Activated CD4-positive, CD25-positive, alpha-beta regulatory T cell treated with anti-CD3 and anti-CD28 coated beads, Interleukin-2, amount 50 U/mL, for 16 hours (primary cell): Measurements from ENCODE around the gene CERK.
"Not testable (repeated sequence)": the region's sequence is repeated elsewhere in the genome, so short reads cannot be mapped to it uniquely, and the experiment has no call there.

Experiments
- DNase-seq: peaks from one replicate; pipeline ENCODE4 v3.0.0-alpha.2; 2020; ENCODE audit warnings: low read depth, low spot score

CERK gene, protein sequence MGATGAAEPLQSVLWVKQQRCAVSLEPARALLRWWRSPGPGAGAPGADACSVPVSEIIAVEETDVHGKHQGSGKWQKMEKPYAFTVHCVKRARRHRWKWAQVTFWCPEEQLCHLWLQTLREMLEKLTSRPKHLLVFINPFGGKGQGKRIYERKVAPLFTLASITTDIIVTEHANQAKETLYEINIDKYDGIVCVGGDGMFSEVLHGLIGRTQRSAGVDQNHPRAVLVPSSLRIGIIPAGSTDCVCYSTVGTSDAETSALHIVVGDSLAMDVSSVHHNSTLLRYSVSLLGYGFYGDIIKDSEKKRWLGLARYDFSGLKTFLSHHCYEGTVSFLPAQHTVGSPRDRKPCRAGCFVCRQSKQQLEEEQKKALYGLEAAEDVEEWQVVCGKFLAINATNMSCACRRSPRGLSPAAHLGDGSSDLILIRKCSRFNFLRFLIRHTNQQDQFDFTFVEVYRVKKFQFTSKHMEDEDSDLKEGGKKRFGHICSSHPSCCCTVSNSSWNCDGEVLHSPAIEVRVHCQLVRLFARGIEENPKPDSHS

DNA sequence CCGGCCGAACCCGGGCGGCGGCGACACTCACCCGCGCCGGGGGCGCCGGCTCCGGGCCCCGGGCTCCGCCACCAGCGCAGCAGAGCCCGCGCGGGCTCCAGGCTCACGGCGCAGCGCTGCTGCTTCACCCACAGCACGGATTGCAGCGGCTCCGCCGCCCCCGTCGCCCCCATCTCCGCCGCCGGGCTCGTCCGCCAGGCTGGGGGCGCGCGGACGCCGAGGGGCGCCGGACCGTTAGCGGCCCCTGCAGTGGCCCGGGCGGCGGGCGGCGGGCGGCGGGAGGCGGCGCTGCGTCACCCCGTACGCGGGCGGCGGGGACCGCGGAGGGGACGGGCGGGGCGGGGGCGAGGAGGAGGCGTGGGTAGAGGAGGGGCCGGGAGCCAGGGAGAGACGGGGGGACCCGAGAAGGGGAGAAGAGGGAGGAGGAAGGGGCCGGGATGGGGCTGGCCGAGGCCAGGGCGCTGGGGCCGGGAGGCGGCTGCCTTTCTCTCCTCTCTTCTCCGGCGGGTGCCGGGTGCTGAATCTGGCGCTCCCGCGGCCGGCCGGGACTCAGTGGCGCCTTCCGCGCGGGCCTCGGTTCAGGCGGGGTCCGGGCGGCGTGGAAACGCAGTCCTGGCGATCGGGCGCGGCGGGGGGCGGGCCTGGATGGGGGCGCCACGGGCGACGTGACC, at the start of gene CERK:
Gene CERK, minus strand, starts transcription at position 277 of the 671 bp plus-strand sequence. Its CDS starts 104 bp downstream, at position 173.
- DNase-seq, result peak; percentile 36

DNA sequence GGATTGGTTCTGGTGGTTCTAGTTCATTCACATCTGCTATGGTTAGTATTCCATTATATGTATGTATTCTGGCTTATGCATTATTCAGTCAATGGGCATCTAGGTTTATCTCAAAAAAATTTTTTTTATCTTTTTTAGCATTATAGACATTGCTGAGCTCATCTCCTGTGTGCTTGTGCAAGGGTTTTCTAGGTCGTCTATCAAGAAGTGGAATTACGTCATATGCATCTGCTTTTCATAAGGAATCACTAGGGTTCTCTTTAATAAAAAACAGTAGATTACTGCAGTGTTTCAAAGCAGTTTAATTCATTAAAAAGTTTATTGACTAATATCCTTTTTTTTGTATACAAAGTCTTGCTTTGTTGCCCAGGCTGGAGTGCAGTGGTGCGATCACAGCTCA, 45.7 kb upstream of the CERK start:
- DNase-seq, result no peak

DNA sequence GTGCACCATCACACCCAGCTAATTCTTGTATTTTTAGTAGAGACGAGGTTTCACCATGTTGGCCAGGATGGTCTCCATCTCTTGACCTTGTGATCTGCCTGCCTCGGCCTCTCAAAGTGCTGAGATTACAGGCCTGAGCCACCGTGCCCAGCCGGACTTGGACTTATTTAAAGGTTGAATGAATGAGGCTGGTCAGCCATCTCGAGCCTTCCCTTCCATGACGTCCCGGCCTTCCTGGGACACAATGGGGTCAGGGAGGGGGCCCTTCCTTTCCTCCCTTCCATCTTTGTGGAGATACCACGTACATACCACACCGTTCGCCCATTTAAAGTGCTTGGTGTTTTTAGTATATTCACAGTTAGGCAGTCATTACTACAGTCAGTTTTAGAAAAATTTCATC, 44.1 kb upstream of the CERK start:
- DNase-seq, result not testable (repeated sequence)

DNA sequence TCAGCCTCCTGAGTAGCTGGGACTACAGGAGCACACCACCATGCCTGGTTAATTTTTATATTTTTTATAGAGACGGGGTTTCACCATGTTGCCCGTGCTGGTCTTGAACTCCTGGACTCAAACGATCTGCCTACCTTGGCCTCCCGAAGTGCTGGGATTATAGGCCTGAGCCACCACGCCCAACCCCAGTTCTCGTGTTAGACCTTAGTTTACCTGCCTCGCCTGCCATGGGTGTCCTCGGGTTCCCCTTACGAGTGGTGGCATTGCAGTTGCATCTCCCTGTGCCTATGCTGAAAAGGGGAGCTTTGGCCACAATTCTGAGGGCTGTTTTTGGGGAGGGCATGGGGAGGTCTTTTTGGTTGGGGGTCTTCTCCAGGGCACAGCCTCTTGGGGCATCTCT, 43.2 kb upstream of the CERK start:
- DNase-seq, result no peak

DNA sequence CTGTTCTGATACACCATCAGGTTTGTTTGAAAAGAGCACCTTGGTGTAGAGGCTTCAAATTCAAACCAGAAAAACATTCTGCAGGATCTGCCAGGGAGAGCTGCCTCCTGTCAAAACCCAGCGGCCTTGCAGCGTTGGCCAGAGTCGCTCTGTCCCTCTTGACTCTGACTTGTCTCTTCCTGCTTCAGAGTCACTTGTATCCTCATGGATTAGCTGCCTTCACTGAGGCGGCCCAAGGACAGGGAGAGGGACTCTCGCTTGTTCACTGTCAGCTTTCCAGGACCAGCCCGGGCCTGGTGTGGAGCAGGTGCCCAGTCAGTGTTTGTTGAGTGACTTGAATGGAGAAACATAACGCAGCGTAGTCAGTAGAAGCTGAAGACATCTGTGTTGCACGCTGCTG, 42.4 kb upstream of the CERK start:
- no peak for DNase-seq

DNA sequence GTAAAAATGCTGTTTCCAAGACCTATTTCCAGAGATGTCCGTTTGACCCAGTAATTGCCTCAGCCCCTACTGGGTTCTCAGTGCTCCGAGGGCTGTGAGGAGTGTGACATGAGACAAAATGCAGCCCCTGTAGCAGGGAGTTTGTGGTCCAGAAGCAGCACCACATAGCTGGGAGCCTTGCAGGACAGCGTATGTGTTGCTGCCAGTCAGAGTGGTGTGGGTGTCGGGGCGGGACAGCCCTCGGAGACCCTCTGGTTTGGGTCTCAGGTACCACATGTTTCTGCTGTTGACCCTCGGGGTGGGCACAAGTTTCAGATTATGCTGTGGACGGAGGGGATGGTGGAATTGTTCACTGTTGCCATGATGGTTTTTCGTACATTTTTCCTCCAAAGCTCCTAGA, 41.6 kb upstream of the CERK start:
- no peak for DNase-seq

DNA sequence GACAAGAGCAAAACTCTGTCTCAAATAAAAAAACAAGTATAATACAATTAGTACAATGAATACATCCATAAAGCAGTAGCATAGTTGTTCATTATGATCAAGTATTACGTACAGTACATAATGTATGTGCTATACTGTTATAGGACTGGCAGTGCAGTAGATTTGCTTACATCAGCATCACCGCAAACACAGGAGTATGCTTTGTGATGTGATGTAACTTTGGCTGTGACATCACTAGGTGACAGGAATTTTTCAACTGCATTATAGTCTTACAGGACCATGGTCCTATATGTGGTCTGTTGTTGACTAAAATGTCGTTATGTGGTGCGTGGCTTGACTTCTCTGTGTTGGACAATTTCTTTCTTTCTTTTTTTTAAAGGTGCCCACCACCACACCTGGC, 41.0 kb upstream of the CERK start:
- no peak for DNase-seq

DNA sequence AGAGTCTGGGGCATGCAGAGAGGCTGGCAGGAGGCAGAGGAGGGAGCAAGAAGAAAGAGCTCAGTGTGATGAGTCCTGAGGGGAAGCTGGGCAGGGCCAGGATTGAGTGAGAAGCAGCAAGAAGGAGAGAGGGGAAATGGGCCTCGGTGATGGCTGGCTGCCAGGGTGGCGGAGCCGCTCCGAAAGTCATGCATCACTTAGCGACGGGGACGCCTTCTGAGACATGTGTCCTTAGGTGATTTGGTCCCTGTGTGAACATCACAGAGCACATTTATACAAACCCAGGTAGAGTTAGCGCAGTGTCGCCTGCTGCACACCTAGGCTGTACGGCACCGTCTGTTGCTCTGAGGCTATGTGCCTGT, 39.5 kb upstream of the CERK start:
- DNase-seq, result no peak

DNA sequence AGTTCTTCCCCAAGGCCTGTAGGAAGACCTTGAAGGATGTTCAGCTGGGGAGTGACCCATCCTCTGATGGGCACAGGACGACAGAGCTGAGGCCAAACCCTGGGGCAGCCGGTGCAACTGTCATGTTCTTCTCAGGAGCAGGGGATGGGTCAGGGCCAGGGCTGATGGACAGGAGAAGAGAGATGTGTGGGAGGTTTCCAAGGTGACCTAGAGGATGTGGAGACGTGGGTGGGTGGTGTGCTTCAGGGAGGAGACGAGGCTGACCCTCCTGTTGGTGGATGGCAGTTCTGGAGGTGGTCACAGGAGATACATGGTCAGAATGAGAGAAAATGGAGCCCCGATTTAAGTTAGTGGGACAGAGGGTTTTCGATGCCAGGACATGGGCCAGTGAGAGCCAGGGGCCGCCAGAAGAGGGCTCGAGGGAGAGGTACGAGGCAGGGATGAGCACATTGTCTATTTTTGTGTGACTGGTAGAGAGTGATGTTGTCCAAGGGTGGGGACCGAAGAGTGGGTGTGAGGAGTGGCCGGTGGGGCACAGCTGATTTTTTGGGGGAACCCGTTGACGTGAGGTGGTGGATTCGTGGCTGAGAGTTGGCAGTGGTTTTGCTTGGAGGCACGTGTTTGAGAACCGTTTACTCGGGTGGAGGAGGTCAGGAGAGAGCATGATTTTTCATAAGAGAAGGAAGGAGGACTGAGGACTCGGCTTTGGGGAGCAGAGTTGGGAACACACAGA, 39.0 kb upstream of the CERK start:
- no peak for DNase-seq

DNA sequence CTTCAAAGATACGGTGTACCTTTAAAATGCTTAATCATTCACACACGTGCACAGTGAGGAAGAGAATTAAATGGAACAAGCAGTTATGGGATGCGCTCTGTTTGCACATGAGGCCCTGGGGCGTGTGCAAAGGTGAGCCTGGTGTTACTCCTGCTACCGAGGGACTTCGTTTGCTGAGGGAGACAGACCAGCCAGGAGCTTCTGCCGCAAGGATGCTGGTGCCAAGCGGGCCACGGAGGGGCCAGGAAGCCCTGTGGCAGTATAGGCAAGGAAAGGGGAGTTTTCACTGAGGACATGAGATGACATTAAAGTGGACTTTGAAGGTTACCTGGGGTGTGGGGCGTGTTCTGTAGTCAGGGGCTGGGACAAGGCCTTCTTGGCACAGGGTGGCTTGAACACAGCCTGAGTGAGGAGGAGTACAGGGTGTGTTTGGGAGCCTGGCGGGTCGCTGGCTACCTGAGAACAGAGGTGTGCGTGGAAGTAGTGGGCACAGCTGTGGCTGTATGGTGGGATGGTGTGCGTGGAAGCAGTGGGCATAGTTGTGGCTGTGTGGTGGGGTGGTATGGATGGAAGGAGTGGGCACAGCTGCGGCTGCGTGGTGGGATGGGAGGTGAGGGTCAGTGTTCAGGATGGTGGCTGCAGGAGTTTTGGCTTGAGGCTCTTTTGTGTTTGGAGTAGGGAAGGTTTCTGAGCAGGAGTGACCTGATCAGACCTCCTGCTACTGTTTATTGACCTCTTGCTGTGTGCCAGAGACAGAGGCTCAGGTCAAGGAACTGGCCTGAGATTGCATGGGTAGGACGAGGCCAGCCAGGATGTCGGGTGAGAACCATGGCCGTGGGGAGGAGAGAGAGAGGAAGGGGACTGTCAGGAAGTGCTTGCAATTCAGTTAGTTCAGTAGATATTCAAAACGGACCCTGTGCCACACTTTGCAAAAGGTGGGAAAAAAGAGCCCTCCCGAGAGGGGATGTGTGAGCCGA, 38.1 kb upstream of the CERK start:
- no peak for DNase-seq

DNA sequence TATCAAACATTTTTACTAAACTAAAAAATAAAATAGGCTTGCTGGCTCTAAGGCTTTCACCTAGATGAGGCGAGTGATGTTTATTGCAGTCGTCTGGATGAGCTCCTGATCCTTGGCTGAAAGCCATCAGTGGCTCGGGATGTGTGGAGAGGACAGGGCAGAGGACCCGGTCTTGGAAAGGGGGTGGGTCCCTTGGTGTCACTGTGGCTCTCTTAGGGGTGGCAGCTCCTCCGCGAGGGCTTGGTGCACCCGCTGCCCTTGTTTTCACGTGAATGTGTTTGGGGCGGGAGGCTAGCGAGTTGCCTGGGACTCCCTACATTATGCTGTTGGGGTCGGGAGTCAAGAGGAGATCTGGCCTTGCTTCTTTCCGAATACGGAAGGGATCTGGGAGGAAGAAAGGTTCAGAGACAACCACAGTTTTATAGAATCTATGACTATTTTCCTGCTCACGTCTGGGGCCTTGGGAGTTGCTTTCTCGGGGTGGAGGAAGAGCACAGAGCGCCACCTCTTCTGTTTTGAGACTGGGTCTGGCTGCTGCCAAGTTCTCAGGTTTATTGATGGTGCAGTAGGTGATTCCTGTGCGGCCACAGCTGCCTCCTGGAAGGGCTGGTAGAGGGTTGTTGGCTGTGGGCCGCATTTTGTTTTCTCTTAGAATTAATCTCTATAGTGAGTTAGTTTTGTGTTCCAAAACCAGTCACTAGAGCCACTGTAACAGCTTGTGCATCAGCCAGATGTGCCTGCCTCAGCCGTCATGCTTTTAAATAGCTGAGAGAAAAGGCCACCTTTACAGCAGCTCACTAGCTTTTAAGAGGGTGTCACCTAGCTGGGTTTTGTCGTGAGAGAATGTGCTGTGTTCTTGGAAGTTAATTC, 37.2 kb upstream of the CERK start:
- DNase-seq, result no peak

DNA sequence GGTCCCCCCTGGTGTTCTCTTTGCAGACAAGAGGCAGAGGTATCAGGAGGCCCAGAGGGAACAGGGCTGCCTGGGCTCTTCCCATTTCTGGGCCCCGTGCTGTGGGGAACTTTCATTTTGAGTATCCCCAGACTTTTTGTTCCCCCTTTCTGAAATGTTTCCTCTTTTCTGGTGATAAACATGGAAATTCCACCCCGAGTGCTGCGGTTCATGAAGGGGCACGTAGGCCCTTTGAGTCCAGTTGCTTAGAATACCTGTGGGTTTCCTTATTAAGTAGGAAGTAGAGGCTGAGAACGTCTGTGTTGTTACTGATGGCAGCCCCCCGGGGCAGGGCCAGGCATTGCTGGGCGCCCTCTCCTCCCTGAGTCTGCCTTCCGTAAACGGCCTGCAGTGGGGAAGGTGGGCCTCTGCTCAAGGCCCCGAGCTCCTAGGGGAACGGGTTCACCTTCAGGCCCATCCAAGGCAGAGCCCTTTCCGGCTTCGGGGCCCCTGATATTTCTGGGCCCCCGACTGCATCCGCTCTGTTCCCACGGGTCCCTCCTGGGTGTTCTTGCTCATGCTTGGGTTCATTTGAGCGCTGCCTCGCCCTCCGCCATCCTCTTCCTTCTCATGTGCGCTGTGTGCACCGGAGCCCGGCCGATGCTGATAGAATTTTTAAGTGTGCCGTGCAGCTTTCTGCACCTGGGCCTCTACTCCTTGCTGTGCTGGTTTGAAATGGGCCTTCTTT, 36.4 kb upstream of the CERK start:
- DNase-seq, result no peak

DNA sequence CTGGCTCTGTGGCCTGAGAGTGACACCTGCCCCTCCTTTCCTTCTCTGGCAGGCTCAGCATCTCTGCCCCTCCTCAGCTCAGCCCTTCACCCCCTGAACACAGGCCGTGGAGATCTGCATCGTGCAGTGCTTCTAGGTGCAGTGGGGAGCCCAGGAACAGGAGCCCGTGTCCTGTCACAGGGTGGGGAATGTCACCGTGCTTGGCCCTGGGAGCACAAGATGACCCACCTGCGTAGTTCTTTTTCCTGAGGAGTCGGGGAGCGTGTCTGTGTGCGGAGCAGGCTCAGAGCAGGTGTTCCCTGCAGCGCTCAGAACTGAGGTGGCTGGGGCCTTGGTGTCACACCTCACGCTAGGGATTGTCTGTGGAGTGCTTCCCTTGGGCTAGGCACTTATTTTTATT, 35.0 kb upstream of the CERK start:
- no peak for DNase-seq

DNA sequence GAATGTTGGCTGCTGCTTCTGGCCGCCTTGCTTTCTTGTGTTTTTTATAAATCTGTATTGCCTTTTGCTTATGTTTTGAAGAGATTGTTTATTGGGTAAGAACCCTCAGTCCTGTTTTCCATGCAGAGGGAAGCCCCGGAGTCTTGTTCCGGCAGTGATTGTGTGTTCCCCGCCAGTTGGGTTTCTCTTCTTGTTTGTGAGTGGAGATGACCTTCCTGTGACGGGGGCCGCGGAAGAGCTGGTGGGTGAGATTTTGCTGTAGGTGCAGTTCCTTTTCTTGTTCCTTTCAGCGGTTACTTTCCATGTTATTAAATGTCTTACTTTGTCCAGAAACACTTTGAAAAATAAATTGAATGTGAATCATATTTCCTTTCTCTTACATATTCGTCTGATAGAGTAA, 32.7 kb upstream of the CERK start:
- no peak for DNase-seq

DNA sequence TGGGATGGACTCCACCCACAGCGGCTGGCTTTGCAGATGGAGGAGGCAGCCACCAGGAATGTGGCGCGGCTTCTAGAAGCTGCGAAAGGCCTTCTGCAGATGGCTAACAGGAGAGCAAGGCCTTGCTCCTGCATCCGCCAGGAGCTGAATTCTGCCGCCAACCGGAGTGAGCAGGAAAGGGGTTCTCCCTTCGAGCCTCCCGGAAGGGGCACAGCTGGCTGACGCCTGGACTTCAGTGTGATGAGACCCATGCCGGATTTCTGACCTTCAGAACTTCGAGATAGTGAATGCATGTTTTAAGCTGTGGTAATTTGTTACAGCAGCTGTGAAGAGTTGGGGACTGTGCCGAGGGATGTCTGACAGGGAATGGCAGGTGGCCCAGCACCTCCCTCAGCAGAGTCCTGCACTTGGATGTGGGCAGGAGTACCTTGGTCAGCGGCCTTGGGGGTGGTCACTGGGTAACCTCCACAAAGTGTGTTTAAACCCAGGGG, 32.1 kb upstream of the CERK start:
- DNase-seq, result no peak

DNA sequence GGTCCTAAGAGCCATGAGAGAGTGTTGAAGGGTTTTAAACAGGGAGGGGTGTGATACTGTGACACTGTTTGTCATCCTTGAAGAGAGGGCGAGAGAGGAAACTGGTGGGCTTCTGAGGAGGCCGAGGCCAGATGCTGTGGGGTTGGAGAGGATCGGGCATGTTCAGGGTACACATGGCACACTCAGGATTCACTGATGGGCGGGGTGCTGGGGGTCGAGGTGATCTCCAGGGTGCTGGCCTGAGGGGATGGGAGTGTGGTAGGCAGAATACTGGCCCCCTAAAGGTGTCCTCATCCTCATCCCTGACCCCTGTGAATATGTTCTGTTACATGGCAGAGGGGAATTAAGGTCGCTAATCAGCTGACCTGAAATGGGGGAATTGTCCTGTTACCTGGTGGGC, 31.7 kb upstream of the CERK start:
- DNase-seq, result no peak

DNA sequence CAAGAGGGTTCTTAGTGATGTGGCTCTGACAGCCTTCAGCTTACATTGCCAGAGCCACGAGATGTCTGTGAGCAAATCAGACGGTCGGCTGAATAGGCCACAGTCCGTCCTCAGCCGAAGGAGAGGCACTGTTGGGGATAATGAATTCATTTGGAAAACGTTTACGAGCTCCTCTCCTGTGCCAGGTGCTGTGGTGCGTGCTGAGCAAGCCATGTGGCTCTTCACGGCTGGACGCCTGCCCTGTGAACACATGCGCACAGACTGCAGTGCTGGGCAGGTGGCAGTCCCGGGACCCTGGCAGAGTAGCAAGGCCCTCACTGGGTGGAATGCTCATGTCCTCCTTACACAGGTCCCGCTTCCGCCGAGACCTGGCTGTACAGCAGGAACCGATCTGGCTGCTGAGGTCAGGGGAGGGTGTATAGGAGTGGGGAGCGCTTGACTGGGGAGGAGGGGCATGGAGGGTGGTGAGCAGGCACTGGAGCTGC, 31.2 kb upstream of the CERK start:
- no peak for DNase-seq

DNA sequence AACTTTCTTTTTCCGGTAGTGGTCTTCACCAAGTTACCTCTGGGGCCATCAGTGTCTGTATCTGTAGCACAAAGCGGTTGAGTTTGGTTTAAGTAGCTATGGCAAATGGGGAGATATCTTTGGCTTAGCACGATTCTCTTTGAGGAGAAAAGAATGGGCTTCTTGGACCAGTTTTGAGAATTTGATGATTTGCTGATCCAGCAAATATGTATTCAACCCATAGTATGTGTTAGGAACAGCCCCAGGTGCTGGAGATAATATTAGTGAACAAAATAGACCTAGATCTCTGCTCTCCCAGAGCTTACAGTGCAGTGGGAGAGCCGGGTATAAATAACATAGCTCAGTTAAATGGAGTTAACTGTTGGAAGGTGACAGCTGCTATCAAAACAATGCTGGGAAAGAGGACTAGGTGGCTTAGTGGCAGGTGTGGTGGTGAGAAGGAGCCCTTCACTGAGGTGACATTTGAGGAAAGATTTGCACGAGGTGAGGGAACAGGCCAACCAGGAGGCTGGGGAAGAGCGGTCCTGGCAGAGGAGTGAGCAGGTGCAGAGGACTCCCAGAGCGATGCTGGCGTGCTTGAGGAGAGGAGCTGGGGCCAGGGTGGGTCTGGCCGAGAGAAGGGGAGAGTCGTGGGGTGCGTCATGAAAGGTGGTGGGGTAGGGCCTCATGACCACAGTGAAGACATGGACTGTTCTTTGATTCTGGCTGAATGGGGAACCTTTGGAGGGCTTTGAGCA, 29.4 kb upstream of the CERK start:
- DNase-seq, result no peak

DNA sequence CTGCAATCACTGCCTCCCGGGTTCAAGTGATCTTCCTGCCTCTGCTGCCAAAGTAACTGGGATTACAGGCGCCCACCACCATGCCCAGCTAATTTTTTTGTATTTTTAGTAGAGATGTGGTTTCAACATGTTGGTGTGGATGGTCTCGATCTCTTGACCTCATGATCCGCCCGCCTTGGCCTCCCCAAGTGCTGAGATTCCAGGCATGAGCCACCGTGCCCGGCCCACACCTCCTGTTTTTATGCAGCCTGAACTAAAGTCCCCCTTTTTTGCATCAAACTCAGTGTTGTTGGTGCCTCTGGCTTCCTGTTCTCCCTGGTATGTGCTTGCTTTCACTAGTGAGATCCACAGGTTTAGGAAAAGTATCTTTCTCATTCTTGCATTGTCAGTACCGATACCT, 28.6 kb upstream of the CERK start:
- no peak for DNase-seq
